Colonic mucosa (tissue), 4 donors: ENCODE data around the gene PNPLA7. TPM values are rescaled to one million over a fixed set of nuclear protein-coding genes. Genes with fewer than 3 reads are reported as not detected.
"Not testable (repeated sequence)": the region's sequence is repeated elsewhere in the genome, so short reads cannot be mapped to it uniquely, and the experiment has no call there.

ENCODE experiments used
- DNase-seq: peaks from one replicate; pipeline ENCODE4 v3.0.0-alpha.2; 2020
- H3K27ac ChIP-seq: fragments of 200-600 bp; one replicate; pipeline ENCODE4 v1.8.0; 2021
- H3K27me3 ChIP-seq: fragments of 200-600 bp; one replicate; pipeline ENCODE4 v1.8.0; 2021
- H3K36me3 ChIP-seq: fragments of 200-600 bp; one replicate; pipeline ENCODE4 v1.8.0; 2021
- H3K4me1 ChIP-seq: fragments of 200-600 bp; one replicate; pipeline ENCODE4 v1.8.0; 2021; ENCODE audit warnings: mild to moderate bottlenecking
- H3K4me3 ChIP-seq: fragments of 200-600 bp; one replicate; pipeline ENCODE4 v1.8.0; 2021
- H3K9ac ChIP-seq, 2 donors: one replicate each; pipeline ENCODE4 v1.7.0; 2013; ENCODE audit warnings: control low read depth in 2 of 2, low read depth in 2 of 2, low read length in 2 of 2
- H3K9me3 ChIP-seq: fragments of 200-600 bp; one replicate; pipeline ENCODE4 v1.8.0; 2021
- CTCF ChIP-seq: fragments of 200-600 bp; IDR thresholded peaks from one replicate; pipeline ENCODE4 v1.8.0; 2022; ENCODE audit warnings: antibody characterized with exemption, mild to moderate bottlenecking
- intact Hi-C: fragments of 100-400 bp; cut with DNase I; formaldehyde crosslinking; loops from one replicate; pipeline ENCODE4 v1.14.1; 2022
- total RNA-seq, 2 donors: library from RNA; stranded (reverse); fragmentation: NEBNext Ultra II Directional in 1 of 2; extraction: Animal tissue kit (Norgen Biotek cat#: 25700) in 1 of 2; gene quantifications; one replicate each; pipeline ENCODE4 v1.2.1, GENCODE V29; 2021
- donor health status: healthy.
- donor health status: DM: no; HTN: no; CAD: no.
- donor health status: DM: no; HTN: no; CAD: no.

PNPLA7 gene
- total RNA-seq, 2 donors from 2014 or later, result 6.1 to 7.1 TPM

GRCh38 chr9:137534256-137535119 is 15.7 kb downstream of the PNPLA7 start:
- H3K27ac ChIP-seq, result no peak overlapping the region
- peak overlapping the region in 1 of 2 donors; percentile 34 for H3K9ac ChIP-seq
- TF ChIP-seq CTCF, result peak; percentile 57
- no peaks in the 10 kb centered on the region for H3K9me3 ChIP-seq
- H3K27me3 ChIP-seq, result no peaks in the 10 kb centered on the region
- intact Hi-C loops, result no loop called here
- no peak overlapping the region for H3K4me3 ChIP-seq
- no peaks in the 10 kb centered on the region for H3K36me3 ChIP-seq
- peaks cover 6% of the 10 kb centered on the region for H3K4me1 ChIP-seq
- peak; percentile 59 for DNase-seq

GRCh38 chr9:137532891-137533468 is 17.2 kb downstream of the PNPLA7 start:
- DNase-seq, H3K27ac ChIP-seq, H3K27me3 ChIP-seq, intact Hi-C loops, H3K4me1 ChIP-seq, H3K9ac ChIP-seq, H3K36me3 ChIP-seq, H3K4me3 ChIP-seq, H3K9me3 ChIP-seq: not testable (repeated sequence)

- Histone ChIP-seq H3K36me3 (no peaks in the 10 kb centered on the region), H3K27me3 (no peaks in the 10 kb centered on the region), H3K27ac (no peak overlapping the region), H3K4me1 (peaks cover 6% of the 10 kb centered on the region), H3K4me3 (no peak overlapping the region), H3K9me3 (no peaks in the 10 kb centered on the region), H3K9ac (no peak overlapping the region)
- no peak for TF ChIP-seq CTCF
- no peak for DNase-seq
- intact Hi-C loops, result no loop called here
These were observed 19.0 kb downstream of the PNPLA7 start for GRCh38 chr9:137531099-137531765.

GRCh38 chr9:137530331-137530730 is 19.9 kb downstream of the PNPLA7 start:
- Histone ChIP-seq H3K4me3 (no peak overlapping the region), H3K36me3 (no peaks in the 10 kb centered on the region), H3K4me1 (peaks cover 6% of the 10 kb centered on the region), H3K27ac (no peak overlapping the region), H3K9ac (no peak overlapping the region), H3K9me3 (no peaks in the 10 kb centered on the region), H3K27me3 (no peaks in the 10 kb centered on the region)
- intact Hi-C loops, result no loop called here
- DNase-seq, result no peak
- TF ChIP-seq CTCF, result no peak

- Histone ChIP-seq H3K9ac (no peak overlapping the region), H3K4me1 (no peaks in the 10 kb centered on the region), H3K4me3 (no peak overlapping the region), H3K27ac (no peak overlapping the region), H3K27me3 (no peaks in the 10 kb centered on the region), H3K36me3 (no peaks in the 10 kb centered on the region), H3K9me3 (no peaks in the 10 kb centered on the region)
- no peak for DNase-seq
- TF ChIP-seq CTCF, result no peak
- intact Hi-C loops, result loop anchor here (5.0 kb wide), 1 partner anchor 238 kb away; no protein-coding TSS in a partner anchor
These were observed 25.3 kb downstream of the PNPLA7 start for GRCh38 chr9:137524981-137525317.
